CD4-positive, alpha-beta T cell treated with Interleukin-17A for 4 hours (primary cell): Measurements from ENCODE around the gene VSTM4.

ENCODE experiments used
- DNase-seq: peaks from one replicate; pipeline ENCODE4 v3.0.0-alpha.2; 2020; ENCODE audit warnings: mixed read lengths

The VSTM4 gene

GRCh38 chr10:49141541-49142332, 26.4 kb upstream of the VSTM4 start:
- no peak for DNase-seq

- DNase-seq: no peak
Measured at GRCh38 chr10:49140304-49141177, 25.2 kb upstream of the VSTM4 start.

- no peak for DNase-seq
Measured at GRCh38 chr10:49139846-49140195, 24.5 kb upstream of the VSTM4 start.

- DNase-seq: no peak
Measured at GRCh38 chr10:49139028-49139845, 23.9 kb upstream of the VSTM4 start.

DNA sequence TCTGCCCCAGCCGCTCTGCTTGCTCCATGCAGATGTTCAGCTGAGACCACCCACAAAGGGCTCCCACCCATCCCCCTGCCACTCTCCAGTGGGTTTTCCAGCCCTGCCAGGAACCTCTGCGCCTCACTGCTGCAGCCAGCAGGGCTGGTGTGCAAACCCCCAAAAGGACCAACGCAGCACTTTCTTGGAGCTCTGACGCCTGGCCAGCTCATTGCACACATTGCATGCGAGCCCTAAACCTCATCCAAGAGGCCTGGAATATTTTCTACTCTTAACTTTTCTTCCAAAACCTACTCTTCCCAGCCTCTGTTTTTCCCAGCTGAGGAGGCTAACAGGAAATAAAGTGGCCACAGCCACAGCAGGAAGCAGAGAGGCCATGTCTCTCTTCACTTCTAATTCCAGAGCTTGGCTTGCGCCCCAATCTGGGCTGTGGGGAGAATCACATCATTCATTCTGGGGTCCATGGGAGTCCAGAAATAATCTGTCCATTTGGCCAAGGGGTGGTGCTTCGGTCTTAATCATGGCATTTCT, 23.1 kb upstream of the VSTM4 start:
- no peak for DNase-seq

DNA sequence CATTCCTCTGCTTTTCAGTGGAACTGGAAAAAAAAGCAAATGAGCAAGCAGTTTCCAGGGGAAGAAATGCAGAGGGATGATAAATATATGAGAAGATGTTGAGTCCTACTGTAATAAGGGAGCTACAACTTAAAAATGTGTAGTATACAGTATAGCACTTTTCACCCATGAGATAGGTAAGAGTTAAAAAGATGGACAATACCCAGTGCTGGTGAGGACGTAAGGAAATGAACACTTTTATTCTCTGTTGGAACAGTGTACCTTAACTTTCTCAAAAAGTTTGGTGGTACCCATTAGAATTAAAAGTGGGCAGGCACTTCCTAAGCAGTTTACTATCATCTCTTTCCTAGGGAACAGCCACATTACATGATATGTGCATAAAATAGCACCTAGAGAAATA, 21.2 kb upstream of the VSTM4 start:
- no peak for DNase-seq

DNA sequence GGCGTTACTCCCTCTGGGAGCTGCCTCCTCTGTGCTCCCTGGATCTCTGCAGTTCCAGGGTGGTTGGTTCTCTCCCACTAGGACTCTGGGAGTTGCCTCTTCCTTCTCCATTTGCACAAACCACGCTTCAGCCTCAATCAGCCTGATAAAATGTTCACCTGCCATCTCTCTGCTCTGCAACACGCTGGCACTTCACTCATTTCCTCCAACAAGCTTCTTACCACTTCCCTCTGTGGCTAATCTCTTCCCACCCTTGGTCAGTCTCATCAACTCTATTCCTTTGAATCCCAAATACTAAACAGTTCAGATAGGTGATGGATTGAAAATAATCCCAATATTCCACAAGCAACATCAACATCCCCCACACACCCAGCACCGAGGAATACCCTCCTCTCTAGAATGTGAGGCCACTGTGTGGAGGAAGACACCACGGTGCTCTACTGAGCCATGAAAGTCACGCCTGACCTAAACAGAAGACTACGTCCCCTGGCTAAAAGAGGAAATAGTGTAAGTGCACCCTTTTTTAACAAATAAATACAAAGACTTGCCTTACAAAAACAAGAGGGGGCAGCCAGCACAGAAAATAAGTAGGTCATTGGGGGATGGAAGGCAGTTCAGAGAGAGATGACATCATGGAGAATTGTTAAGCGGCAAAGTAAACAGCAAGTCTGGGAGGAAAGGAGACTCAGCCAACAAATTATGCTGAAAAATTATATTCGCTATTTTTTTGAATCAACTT, 20.4 kb upstream of the VSTM4 start:
- no peak for DNase-seq

GRCh38 chr10:49134327-49134726, 19.0 kb upstream of the VSTM4 start:
- DNase-seq: no peak

DNA sequence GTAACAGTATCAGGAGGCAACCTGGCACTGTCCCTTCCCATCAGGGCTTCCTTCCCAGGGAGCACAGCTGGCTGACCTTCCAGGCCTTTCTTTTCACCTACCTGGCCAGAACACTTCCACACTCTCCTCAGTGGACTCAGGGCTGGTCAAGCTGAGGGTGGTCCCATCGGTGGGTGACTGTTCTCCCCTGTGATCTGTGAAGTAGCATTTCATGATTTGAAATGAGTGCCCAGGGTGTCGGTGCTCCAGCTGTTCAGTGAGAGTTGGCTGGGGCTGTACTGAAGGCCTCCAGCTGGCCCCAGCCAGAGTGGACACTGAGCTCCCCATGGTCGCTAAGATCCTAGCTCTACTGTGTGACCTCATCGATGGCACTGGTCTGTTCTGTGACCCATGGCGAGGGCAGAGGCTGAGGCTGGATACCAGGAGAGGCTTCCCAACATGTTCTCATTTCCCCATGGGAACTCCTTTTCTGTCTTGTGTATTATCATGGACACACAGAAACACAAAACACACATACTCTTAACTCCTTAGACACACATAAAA, 18.5 kb upstream of the VSTM4 start, which contains the start of gene FAM170B:
TSS of gene FAM170B (minus strand) at position 316 of the 543 bp plus-strand sequence. CDS start at position 213, 103 bp downstream.
- DNase-seq: no peak

- DNase-seq: no peak
Measured at GRCh38 chr10:49132362-49132737, 17.0 kb upstream of the VSTM4 start.

- DNase-seq: no peak
Measured at GRCh38 chr10:49131507-49132361, 16.4 kb upstream of the VSTM4 start.

GRCh38 chr10:49129376-49129775, 14.1 kb upstream of the VSTM4 start:
- no peak for DNase-seq

- DNase-seq: no peak
Measured at GRCh38 chr10:49128854-49129253, 13.5 kb upstream of the VSTM4 start.

- DNase-seq: no peak
Measured at GRCh38 chr10:49123981-49124950, 8.9 kb upstream of the VSTM4 start.

DNA sequence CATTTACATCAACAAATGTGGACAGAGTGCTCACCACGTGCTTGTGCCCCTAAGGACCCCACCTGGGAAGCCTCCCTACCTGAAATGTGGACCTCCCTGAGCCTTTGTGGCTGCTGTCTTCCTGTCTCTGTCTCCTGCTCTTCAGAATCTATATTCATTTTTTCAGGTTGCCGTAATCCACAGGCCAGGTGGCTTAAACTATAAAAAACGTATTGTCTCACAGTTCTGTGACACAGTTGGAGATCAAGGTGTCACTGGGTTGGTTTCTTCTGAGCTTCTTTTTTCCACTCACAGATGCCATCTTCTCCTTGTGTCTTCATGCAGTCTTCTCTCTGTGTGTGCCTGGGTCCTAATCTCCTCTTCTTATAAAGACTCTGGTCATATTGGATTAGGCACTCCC, 5.6 kb upstream of the VSTM4 start:
- DNase-seq: no peak

DNA sequence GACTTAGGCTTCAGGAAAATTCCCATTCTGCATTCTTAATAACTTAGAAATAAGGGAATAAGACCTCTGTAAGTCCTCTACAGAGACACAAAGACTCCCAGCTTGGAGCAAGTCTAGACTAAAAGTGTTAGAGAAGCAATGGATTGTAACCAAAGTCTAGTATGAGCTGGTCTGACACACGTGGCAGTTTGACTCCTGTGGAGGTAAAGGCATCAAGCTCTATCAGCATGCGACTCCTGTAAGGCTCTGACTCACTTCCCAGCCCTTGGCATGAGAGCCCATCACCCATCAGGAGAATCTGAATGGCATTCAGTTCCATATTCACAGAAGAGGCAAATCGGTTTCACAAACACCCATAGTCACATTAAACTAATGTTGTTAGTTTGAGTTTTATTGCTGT, 4.4 kb upstream of the VSTM4 start:
- DNase-seq: no peak

DNA sequence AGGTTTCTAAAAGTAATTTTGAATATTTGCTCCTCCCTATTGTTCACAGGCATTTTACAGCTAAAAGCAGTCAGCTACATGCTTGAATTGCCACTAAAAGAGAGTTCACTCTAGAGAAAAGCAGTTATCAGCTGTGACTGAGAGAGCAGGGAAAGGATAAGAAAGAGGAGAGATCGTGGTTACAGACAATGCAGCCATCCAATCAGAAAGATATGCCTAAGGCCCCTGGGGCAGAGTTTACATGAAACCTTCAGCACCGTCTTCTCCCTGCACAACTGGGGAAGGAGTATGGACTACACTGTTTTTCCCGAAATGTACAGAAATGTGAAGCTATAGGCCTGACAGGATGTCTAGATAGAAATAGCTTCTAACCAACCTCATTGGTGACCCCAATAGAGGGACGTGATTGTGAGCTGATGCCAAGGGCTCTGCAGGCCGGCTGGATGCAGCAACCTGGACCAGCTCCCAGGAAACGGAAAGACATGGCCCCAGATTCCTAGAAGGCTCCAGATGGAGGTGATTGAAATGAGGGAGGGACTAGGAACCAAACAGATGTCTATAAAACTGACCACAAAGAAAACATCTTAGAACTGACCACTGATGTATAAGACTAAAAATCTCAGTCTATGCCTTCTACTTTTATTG, 3.2 kb upstream of the VSTM4 start:
- DNase-seq: no peak

DNA sequence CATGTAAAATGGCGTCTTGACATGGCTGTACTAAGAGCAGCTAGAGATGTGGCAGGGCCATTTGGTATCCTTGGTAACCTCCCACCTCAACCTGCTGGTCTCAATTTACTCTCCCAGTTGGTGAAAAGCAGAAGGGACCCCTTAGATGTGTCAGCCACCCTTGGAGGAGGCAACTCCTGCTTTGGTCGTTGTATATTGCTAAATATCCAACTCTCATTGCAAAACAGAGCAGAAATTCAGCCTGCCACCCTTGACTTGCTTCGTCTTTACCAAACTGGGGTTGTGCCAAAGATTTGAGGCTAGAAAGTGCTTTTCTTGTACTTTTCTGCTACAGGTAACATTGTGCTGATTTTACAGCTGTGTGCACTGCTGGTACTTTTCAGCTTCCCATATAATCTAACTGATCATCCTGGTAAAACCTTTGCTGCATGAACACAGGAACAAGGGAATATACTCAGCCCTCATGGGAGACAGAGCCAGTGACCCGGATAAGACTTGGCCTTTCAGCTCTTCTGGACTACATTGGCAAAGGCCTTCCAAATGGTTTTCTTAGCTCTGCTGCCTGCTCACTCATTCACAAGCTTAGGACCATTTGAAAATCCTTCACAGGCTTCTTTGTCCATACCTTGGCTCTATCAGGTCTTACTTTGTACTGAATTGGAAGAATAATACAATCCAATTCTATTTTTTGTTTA, 2.2 kb upstream of the VSTM4 start:
- DNase-seq: no peak
